HG02981 (cell line): ENCODE results near the gene EPDR1.
"Not testable (repeated sequence)": the region's sequence is repeated elsewhere in the genome, so short reads cannot be mapped to it uniquely, and the experiment has no call there.

ENCODE experiments used
- ATAC-seq: cut with Tn5 transposase; IDR thresholded peaks from one replicate; pipeline ENCODE4 v1.9.1; 2021; ENCODE audit warnings: mild to moderate bottlenecking, moderate library complexity; ENCODE audit not compliant: unreplicated experiment

EPDR1 gene

DNA sequence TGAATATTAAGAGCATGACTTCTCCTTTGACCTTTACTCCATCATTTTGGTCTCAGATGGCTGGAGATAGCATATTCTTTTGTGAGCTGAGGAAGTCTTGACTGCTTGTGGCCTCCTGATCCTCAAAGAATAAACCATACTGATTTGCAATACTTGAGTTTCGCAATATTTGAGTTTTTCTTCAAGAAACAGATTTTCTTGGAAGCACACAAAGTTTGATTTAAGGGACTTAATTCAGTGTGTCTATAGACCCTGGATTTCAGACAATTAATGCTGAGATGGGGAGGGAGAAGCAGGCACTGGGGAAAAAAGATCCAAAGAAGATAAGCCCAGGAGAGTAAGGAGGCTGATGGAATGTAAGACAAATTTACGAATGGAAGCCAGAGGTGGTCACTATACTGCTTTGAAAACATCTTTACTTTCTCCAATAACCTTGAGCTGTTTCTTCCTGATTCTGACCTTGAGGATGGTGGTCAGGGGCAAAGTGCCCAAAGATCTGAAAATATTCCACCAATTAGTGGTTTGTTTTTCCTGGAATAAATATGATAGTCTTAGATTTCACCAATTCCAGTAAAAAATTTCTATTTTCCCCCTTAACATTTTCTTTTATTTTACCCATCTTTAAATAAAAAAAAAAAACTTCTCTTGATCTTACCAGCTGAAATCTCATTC, 7.5 kb downstream of the EPDR1 start:
- ATAC-seq: no peak

DNA sequence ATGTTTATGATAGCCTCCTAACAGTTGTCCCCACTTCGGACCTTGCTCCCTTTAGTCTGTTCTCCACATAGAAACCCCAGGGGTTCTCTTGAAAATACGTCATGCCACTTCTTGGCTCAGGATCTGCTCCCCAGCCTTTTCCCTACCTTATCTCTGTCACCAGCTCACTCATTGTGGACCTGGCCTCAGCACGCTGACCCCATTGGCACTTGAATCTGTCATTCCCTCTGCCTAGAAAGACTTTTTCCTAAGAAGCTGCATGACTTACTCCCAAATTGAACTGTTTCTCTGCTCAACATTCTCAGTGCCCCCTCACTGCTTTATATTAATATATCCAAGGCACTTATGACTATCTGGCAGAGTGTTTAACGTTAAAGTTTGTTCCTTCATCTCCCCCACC, 8.4 kb downstream of the EPDR1 start:
- no peak for ATAC-seq

DNA sequence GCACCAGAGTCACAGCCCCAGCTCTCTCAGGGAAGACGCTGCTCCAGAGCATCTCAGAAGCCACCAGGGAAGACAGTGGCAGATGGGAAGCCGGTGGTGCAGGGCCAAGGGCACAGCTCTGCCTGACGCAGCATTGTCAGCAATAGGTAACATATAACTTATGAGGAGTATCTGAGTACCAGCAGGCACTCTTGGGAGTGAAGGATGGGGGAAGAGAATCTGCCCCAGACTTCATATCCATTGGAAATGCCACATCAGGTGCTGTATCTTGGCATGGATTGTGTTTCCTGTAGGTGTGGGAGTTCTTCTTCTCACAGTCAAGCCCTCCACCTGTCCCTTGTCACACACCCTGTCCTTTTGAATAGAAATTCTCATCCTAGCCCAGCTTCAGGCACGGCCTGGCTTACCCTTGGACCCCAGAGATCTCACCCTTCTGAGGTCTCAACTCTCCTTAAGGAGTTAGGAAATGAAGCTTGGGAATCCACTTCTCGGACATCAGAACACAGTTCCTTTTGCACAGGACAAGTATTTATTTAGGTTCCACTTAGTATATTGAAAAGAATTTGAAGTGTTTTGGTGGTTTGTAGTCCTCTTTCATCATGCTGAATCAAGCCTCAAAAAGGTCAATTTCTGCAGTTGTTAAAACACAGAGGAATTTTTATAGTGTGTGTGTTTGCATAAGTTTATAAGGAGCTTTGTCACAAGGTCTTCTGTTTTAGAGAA, 9.9 kb downstream of the EPDR1 start:
- no peak for ATAC-seq

DNA sequence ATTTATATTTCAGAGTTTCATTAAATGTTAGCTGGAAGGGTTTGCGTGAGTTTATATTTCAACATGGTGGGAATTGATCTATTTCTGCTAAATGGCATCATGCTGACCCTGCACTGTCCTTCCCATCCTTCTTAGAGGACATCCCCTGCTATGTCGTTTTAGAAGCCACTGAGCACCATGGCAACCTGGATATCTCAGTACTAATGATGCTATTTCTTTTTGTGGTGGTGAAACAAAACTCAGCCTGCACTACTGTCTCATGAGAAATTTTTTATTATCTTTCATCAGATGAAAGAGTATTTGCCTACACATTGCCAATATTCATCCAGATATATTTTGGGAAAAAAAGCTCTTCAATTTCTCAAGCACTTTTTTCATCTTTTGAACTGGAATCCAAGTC, 12.1 kb downstream of the EPDR1 start:
- no peak for ATAC-seq

DNA sequence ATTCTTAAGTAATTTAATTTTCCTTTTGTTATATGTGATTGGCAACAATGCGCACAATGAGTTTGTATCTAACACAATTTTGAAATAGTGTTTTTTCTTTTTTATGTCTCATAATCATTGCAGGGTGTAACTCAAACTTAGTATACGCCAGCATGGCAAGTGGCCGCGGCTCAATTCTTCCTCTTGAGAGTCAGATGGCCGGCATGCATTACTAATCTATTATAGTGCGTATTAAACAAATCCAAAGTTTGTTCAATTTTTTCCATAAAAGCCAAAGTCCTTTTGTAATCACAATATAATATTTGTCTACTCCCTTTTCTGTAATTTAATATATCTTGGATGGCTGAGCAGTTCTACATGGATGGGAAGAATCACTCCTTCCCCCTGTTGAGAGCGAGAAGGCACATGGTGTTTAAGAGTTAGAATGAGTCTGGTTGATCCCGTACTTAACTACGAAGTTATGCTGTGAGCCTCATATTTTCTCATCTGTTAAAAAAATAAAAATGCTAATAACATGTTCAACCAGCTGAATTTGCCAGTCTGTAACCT, 12.7 kb downstream of the EPDR1 start:
- ATAC-seq: no peak

DNA sequence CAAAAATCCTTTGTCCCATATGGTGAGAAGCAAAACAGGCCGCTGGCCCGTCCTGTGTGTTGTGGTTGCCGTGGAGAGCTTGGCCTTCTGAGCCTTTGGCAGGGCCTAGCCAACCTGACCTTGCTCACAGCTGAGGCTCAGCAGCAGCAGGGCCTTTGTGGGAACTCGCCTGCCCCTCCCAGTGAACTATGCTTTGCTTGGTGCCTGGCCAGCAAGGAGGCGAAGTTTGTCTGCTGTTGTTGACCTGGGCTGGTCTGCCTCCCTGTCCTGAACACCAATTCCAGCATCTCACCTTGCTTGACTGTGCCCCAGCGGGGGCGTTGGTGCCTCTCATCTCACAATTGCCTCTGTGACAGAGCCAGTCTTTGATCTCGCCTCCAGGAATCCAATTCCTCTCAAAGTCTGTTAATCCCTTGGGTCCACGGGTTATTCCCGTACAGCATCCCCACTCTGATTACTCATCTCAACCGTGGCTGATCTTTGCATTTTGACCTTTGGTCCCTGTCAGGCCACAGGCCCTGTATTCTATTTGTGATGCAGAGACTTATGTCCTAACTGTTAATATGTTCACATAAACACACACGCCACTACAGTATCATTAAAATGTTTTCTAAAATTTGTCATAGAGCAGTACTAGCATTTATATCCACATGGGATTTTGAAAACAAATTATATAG, 22.6 kb downstream of the EPDR1 start:
- no peak for ATAC-seq

DNA sequence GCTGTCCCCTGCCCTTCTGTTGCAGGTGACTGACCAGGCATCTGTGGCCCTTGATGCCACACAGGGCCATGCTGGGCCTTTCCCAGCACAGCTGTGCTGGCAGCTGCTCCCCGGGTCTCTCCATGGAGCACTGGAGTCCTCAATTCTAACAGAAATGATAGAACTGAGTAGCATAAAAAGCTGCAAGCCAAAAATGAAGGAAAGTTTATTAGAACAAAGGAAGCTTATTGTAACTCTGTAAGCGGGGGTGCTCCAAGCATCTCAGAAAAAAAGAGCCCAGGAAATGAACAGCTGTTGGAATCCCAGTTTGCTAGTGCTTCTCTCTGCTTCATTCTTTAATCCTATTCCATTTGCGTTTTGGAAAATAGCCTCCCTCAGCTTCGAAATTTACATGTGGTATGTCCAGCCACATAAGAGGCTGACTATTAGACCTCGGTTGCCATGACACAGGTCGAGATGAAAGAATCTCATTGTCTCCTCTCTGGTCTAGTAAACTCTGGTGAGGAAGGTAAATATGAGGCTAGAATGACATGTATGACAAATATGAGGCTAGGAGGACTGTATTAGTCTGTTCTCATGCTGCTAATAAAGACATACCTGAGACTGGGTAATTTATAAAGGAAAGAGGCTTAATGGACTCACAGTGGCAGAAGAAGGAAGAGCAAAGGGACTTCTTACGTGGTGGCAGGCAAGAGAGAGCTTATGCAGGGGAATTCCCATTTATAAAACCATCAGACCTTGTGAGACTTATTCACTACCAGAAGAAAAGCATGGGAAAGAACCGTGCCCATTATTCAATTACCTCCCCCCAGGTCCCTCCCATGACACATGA, 23.7 kb downstream of the EPDR1 start:
- ATAC-seq: peak; percentile 46

DNA sequence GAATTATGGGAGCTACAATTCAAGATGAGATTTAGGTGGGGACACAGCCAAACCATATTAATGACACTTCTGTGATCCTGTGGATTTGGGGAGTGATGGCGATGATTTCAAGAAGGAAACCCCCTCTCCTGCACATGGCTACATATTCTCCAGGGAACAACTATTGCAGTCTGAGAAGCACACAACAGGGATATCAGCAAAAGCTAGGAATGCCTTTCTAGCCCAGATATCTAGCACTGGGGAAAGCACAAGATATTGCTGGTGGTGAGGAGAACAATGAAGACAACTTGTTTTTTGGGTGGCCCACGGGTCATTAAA, 24.3 kb downstream of the EPDR1 start:
- no peak for ATAC-seq

DNA sequence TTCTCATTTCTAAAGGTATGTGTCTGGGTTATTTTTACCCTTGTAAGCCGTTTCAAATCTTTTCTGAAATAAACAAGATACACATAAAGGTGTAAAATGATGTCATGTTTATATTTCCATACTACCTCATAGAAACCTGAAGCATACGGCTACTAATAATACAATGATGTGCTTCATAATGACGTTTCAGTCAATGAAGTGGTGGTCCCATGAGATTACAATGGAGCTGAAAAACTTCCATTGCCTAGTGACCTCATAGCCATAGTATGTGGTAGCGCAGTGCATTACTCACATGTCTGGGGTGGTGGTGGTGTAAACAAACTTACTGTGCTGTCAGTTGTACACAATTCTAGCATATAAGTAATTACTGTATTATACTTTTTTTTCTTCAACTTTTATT, 24.9 kb downstream of the EPDR1 start:
- no peak for ATAC-seq

DNA sequence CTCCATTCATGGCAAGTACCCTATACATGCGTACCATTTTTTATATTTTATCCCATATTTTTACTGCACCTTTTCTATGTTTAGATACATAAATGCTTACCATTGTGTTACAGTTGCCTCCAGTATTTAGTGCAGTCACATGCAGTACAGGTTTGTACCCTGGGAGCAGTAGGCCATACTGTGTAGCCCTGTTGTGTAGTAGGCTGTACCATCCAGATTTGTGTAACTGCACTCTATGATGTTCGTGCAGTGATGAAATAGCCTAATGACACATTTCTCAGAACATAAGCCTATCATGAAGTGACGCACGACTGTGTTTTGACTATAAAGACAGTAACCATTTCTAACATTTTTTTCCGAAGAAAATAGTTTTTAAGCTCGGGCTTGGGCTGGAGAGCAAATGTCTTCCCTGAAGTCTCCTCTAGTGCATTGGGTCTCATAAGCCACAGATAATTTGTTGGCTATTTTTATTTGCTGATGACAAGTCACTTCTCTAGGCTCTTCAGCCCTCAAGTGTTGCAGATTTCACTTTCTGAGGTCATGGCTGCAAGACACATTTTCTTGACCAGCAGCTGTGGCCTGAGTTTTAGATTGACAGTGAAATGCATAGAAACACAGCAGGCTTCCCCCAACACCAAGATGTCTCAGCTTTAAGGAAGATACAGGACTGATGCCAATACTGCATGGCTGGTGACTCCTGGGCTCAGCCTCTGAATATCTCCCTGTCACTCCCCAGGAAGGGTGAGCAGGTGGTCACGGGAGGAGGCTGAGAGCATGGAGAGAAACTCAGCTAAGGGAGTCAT, 26.9 kb downstream of the EPDR1 start:
- ATAC-seq: no peak

DNA sequence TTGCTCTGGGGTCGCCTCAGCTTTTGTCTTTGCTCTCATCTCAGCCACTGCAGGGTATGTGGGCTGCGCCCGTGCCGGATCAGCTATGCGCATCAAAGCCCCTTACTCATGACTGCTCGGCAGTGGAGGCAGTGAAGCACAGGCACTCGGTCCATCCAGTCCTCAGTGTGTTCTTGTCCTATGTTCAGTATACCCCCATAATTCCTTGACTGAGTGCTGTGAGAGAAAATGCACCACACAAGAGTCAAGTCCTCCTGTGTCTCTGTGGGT, 27.4 kb downstream of the EPDR1 start:
- ATAC-seq: no peak

DNA sequence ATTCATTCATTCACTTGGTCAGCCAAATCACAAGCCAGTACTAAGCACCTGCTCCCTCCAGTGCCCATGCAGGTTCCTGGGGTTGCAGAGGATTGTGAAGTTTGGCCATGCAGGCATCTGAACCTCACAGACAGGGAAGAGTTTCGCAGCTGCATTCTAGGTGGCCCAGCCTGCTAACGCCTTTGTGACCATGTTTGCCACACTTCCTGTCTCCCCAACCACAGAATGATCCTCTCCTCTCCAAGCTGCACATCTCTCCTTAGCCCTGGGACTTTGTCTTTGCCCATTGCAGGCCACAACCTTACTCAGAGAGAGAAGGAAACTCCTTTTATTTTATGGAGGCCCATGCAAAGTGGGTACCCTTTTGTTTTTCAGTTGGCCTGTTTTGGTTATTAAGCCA, 31.8 kb downstream of the EPDR1 start:
- ATAC-seq: no peak

DNA sequence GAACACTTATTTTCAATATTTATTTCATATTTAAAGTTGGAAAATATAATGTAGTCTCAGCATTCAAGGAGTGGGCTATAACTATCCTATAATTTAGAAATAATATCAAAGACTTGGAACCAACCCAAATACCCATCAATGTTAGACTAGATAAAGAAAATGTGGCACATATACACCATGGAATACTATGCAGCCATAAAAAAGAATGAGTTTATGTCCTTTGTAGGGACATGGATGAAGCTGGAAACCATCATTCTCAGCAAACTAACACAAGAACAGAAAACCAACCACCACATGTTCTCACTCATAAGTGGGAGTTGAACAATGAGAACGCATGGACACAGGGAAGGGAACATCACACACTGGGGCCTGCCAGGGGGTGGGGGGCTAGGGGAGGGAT, 33.8 kb downstream of the EPDR1 start:
- not testable (repeated sequence) for ATAC-seq

DNA sequence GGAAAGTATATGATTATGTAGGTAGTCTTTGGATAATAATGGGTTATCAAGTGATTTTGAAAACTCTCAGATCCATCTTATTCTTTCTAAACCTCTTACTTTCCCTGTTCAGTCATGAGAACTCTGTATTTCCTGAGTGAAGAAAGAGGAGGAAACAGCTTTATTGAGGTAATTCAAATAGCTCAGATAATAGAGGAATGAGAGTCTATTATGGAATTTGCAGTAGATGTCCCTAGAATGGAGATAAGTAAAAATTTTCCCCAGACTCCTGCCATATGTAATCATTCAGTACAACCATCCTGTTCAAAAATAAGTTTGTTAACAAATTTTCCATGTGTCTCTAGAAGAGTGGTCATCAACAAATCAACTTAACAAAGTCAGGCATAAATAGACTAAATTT, 36.4 kb downstream of the EPDR1 start:
- ATAC-seq: no peak

DNA sequence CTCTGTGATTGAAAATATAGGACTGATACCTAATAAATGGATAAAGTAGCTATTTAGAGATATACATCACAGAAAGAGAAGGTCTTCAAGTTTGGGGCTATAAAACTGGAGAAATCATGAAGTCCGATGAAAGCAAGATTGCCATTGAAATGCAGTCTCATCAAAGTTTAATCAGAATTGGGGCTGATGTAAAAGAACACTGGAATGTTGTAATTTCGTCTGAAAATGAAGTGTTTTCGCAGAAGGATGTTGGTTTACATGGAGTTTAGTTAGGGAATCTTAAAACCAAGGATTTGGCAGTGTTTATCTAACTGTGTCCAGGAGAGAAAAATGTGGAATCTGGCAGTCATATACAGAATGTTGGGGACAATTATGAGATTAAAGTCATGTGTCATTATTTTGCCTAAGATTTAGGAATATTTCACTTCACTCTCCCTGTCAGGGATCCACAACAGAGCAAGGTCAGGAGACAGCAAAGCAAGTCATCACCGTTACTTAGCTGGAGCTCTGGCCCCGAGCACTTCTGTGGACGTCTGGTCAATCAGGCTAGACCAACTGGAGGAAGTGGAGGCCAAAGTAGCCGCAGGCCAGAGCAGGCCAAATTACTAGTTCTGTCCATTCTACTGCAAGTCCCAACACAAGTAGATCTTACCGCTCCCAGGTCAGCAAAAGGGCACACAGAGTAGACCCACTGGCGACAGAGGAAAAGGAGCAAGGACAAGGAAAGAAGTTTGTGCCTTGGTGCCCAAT, 37.0 kb downstream of the EPDR1 start:
- no peak for ATAC-seq

DNA sequence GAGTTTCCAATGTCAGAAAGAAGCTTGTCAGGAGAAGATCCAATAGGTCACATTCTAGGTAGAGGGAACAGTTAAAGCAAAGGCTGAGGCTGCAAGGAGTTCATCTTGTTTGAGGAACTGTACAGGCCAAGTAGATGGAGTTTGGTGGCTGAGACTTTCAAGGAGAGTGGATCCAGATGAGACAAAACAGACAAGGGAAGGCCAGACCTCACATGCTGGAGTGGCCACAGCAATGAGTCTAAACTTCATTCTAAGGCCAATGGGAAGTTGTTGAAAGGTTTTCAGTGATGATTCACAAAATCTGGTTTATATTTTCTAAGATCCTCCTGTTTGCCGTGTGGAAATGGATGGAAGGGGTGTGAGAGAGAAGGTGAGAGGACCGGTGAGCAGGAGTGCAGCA, 40.0 kb downstream of the EPDR1 start:
- no peak for ATAC-seq

DNA sequence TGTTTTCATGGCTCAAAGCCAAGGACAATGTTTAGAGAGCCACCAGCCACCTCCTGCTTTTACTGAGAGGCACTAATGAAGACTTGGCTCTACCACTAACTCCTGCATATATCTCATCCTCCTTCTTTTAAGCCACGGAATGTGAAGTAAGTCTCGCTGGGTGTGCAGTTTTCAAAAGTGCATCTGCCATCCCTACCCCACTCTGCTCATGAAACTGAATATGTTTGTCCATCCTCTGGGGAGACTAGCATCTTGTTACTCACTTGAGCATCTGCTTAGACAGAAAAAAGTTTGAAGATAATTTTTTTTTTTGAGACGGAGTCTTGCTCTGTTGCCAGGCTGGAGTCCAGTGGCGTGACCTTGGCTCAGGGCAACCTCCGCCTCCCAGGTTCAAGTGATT, 40.8 kb downstream of the EPDR1 start:
- no peak for ATAC-seq

DNA sequence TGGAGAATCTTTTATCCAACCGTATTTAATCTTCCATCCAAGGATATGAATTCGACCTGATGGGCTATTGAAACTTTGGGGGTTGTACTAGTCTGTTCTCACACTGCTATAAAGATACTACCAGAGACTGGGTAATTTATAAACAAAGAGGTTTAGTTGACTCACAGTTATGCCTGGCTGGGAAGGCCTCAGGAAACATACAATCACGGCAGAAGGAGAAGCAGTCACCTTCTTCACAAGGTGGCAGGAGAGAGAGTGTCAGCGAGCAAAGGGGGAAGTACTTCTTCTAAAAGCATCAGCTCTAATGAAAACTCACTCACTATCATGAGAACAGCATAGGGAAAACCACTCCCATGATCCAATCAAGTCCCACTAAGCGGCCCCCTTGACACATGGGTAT, 43.8 kb downstream of the EPDR1 start:
- ATAC-seq: no peak

DNA sequence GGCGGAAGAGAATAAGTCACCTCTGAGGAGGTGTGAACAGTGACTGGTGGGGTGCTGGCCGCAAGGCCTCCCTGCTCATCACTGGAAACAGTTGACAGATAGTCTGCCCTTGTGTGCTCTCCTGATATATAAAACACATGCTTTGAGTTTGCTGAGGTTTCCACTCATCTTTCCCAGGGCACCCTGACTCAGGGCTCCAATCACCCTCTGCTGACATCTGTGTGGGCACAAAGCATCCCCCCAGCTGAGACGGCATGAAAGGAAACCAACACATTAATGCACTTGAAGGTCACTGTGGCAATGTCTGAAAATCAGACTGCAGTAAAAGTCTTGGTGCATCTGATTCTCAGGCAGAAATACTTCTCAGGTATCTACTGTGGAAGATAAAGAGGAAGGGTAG, 49.8 kb downstream of the EPDR1 start:
- no peak for ATAC-seq

DNA sequence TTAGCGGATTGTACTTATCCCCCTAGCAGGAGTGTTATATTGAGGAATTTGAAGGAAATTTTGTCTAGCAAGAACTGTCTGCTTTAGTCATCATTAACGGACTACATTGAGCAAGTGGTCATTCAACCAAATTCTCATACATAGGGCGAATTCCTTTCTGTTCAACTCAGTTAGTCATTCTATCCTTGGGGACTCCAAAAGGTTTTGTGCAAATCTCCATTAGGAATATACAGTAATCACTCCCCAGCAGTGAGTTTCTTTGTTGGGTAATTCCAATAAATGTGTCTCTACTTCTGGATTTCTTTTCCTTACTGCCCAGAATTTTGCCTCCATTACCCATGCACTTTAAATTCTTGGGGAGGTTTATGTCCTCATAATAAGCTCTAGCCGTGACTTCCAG, 51.1 kb downstream of the EPDR1 start:
- no peak for ATAC-seq
